H9 (cell line): ENCODE measurements around the gene NPHP4. TPM values are rescaled to one million over a fixed set of nuclear protein-coding genes. Genes with fewer than 3 reads are reported as not detected.

Source experiments
- DNase-seq: peaks from one replicate; pipeline ENCODE4 v3.0.0-alpha.2; 2017
- H2AFZ ChIP-seq: one replicate; pipeline ENCODE4 v1.6.1; 2013; ENCODE audit warnings: mild to moderate bottlenecking, low read length, control low read depth, moderate library complexity
- H2AK5ac ChIP-seq: 2 replicates; pipeline ENCODE4 v1.6.1; 2013; ENCODE audit warnings: low read length, control low read depth, mixed read lengths; ENCODE audit not compliant: insufficient read length
- H2BK120ac ChIP-seq: one replicate; pipeline ENCODE4 v1.6.1; 2013; ENCODE audit warnings: low read depth, mild to moderate bottlenecking, low read length, control low read depth, inconsistent platforms; ENCODE audit not compliant: poor library complexity, severe bottlenecking
- H2BK12ac ChIP-seq: 2 replicates; pipeline ENCODE4 v1.6.1; 2013; ENCODE audit warnings: low read length, control low read depth, mixed read lengths, low read depth; ENCODE audit not compliant: insufficient read length
- H2BK15ac ChIP-seq: 2 replicates; pipeline ENCODE4 v1.6.1; 2013; ENCODE audit warnings: low read depth, low read length, control low read depth
- H2BK20ac ChIP-seq: one replicate; pipeline ENCODE4 v1.6.1; 2013; ENCODE audit warnings: low read depth, mild to moderate bottlenecking, low read length, control low read depth, inconsistent platforms; ENCODE audit not compliant: poor library complexity, severe bottlenecking
- H2BK5ac ChIP-seq: 2 replicates; pipeline ENCODE4 v1.6.1; 2013; ENCODE audit warnings: low read length, control low read depth, mixed read lengths; ENCODE audit not compliant: insufficient read length
- H3K14ac ChIP-seq: 2 replicates; pipeline ENCODE4 v1.6.1; 2013; ENCODE audit warnings: low read length, control low read depth; ENCODE audit not compliant: insufficient read depth
- H3K18ac ChIP-seq: 2 replicates; pipeline ENCODE4 v1.6.1; 2013; ENCODE audit warnings: low read depth, mild to moderate bottlenecking, mixed read lengths, low read length, control low read depth; ENCODE audit not compliant: insufficient read length
- H3K23ac ChIP-seq: 2 replicates; pipeline ENCODE4 v1.6.1; 2013; ENCODE audit warnings: low read length, control low read depth, mixed read lengths, low read depth; ENCODE audit not compliant: insufficient read length
- H3K23me2 ChIP-seq: 2 replicates; pipeline ENCODE4 v1.6.1; 2013; ENCODE audit warnings: low read depth, mild to moderate bottlenecking, mixed read lengths, low read length, control low read depth; ENCODE audit not compliant: insufficient read length, poor library complexity, severe bottlenecking
- H3K27ac ChIP-seq: 2 replicates; pipeline ENCODE4 v1.5.1; 2013; ENCODE audit warnings: low read length, control low read depth, mixed read lengths, low read depth; ENCODE audit not compliant: insufficient read length
- H3K27me3 ChIP-seq: 2 replicates; pipeline ENCODE4 v1.6.1; 2013; ENCODE audit warnings: low read length, control low read depth, inconsistent platforms; ENCODE audit not compliant: insufficient read depth
- H3K4ac ChIP-seq: 2 replicates; pipeline ENCODE4 v1.6.1; 2013; ENCODE audit warnings: low read depth, mild to moderate bottlenecking, control low read depth, inconsistent platforms, low read length, moderate library complexity
- H3K4me1 ChIP-seq: 2 replicates; pipeline ENCODE4 v1.6.1; 2013; ENCODE audit warnings: low read length, control low read depth, inconsistent platforms; ENCODE audit not compliant: insufficient read depth
- H3K4me2 ChIP-seq: 2 replicates; pipeline ENCODE4 v1.6.1; 2013; ENCODE audit warnings: low read length, control low read depth, mixed read lengths; ENCODE audit not compliant: insufficient read length, insufficient read depth
- H3K56ac ChIP-seq: 2 replicates; pipeline ENCODE4 v1.6.1; 2013; ENCODE audit warnings: low read depth, mild to moderate bottlenecking, mixed read lengths, low read length, control low read depth; ENCODE audit not compliant: insufficient read length
- H3K79me1 ChIP-seq: 2 replicates; pipeline ENCODE4 v1.6.1; 2013; ENCODE audit warnings: low read depth, mild to moderate bottlenecking, moderate library complexity, low read length, control low read depth, inconsistent platforms; ENCODE audit not compliant: insufficient read depth, poor library complexity, severe bottlenecking
- H3K79me2 ChIP-seq: 2 replicates; pipeline ENCODE4 v1.6.1; 2013; ENCODE audit warnings: low read length, control low read depth, inconsistent platforms; ENCODE audit not compliant: insufficient read depth
- H3K9ac ChIP-seq: 2 replicates; pipeline ENCODE4 v1.6.1; 2013; ENCODE audit warnings: low read length, control low read depth, mixed read lengths; ENCODE audit not compliant: insufficient read length; ENCODE audit errors: extremely low read depth
- H3K9me3 ChIP-seq: one replicate; pipeline ENCODE4 v1.6.1; 2013; ENCODE audit warnings: low read depth, low read length, inconsistent platforms; ENCODE audit not compliant: control insufficient read depth
- H3T11ph ChIP-seq: one replicate; pipeline ENCODE4 v1.6.1; 2013; ENCODE audit warnings: mild to moderate bottlenecking, low read length, control low read depth, inconsistent platforms
- H4K20me1 ChIP-seq: one replicate; pipeline ENCODE4 v1.6.1; 2013; ENCODE audit not compliant: control insufficient read depth, insufficient read length, insufficient read depth
- H4K5ac ChIP-seq: 2 replicates; pipeline ENCODE4 v1.6.1; 2013; ENCODE audit warnings: low read depth, mild to moderate bottlenecking, mixed read lengths, low read length, control low read depth; ENCODE audit not compliant: insufficient read length
- H4K8ac ChIP-seq: replicated peaks from 2 replicates; pipeline ENCODE4 v1.6.1; 2013; ENCODE audit warnings: low read length, control low read depth, mixed read lengths, low read depth; ENCODE audit not compliant: insufficient read length
- H4K91ac ChIP-seq: 2 replicates; pipeline ENCODE4 v1.6.1; 2013; ENCODE audit warnings: low read depth, mild to moderate bottlenecking, moderate library complexity, mixed read lengths, low read length, control low read depth; ENCODE audit not compliant: insufficient read length
- H3K27ac Mint-ChIP-seq, 3 experiments: 2 replicates in 2 of 3; 3 replicates in 1 of 3; pipeline ENCODE4 v1.8.0; 2020 to 2021; ENCODE audit warnings: mixed read lengths in 3 of 3, mild to moderate bottlenecking in 1 of 3, moderate library complexity in 1 of 3
- H3K27me3 Mint-ChIP-seq: 2 replicates; pipeline ENCODE4 v1.8.0; 2021; ENCODE audit warnings: low read depth, mild to moderate bottlenecking, moderate library complexity, mixed read lengths
- H3K36me3 Mint-ChIP-seq, 3 experiments: 2 replicates in 2 of 3; 3 replicates in 1 of 3; pipeline ENCODE4 v1.8.0; 2020 to 2021; ENCODE audit warnings: low read depth in 3 of 3, mixed read lengths in 3 of 3; ENCODE audit not compliant: insufficient read depth in 1 of 3
- H3K4me1 Mint-ChIP-seq, 2 experiments: 2 replicates each; pipeline ENCODE4 v1.8.0; 2020; ENCODE audit warnings: mixed read lengths in 2 of 2
- H3K4me3 Mint-ChIP-seq, 2 experiments: 2 replicates in 1 of 2; 3 replicates in 1 of 2; pipeline ENCODE4 v1.8.0; 2020 to 2021; ENCODE audit warnings: mild to moderate bottlenecking in 2 of 2, mixed read lengths in 2 of 2, moderate library complexity in 1 of 2
- H3K9me3 Mint-ChIP-seq, 2 experiments: 2 replicates in 1 of 2; 3 replicates in 1 of 2; pipeline ENCODE4 v1.8.0; 2020; ENCODE audit warnings: mild to moderate bottlenecking in 2 of 2, mixed read lengths in 2 of 2, moderate library complexity in 1 of 2
- CTCF ChIP-seq: fragments of 200-600 bp; sonication (generic); conservative IDR thresholded peaks from 3 replicates; pipeline ENCODE4 v1.8.0; 2021; ENCODE audit warnings: antibody characterized with exemption, mild to moderate bottlenecking
- WGBS: extraction: QIAGEN DNeasy Blood & Tissue Kit; methylation state at CpG from one replicate; pipeline ENCODE4 v1.1.7; 2013; ENCODE audit warnings: missing lambda C conversion rate, low lambda C conversion rate, mixed read lengths; ENCODE audit not compliant: insufficient read length; ENCODE audit errors: extremely low coverage; 5-methylcytosine and 5-hydroxymethylcytosine counted together
- total RNA-seq: library from RNA; stranded (reverse); gene quantifications from 2 replicates; pipeline ENCODE4 v1.2.1, GENCODE V29; 2021

NPHP4 gene
- total RNA-seq, 1 experiment from 2014 or later, result 17.6 TPM

GRCh38 chr1:5877683-5878530 lies 114.3 kb downstream of the NPHP4 start:
- Histone ChIP-seq H3K14ac (no peak overlapping the region), H3K18ac (no peak overlapping the region)
- H3K27me3 Mint-ChIP-seq, result peaks cover 2% of the 10 kb centered on the region; the same call in 1 of the 2 replicates

More at GRCh38 chr1:5877683-5878530, 114.3 kb downstream of the NPHP4 start:
- Histone ChIP-seq H3K9me3 (no peaks in the 10 kb centered on the region), H4K20me1 (no peaks in the 10 kb centered on the region), H2AFZ (no peak overlapping the region), H3K9ac (no peak overlapping the region), H3K4me1 (no peaks in the 10 kb centered on the region), H3K79me1 (no peaks in the 10 kb centered on the region), H2BK120ac (no peak overlapping the region), H2BK20ac (no peak overlapping the region), H3K79me2 (no peaks in the 10 kb centered on the region), H4K5ac (no peak overlapping the region), H4K8ac (no peak overlapping the region), H3K56ac (no peak overlapping the region), H3K4me2 (no peak overlapping the region), H3K23ac (no peak overlapping the region), H3K23me2 (no peaks in the 10 kb centered on the region), H3K4ac (no peak overlapping the region), H2AK5ac (no peak overlapping the region), H2BK5ac (no peak overlapping the region), H4K91ac (no peak overlapping the region), H2BK15ac (no peak overlapping the region), H2BK12ac (no peak overlapping the region), H3T11ph (no peak overlapping the region), H3K27me3 (no peaks in the 10 kb centered on the region), H3K27ac (no peak overlapping the region)
- DNase-seq, result no peak
- no peak overlapping the region for H3K27ac Mint-ChIP-seq
- TF ChIP-seq CTCF, result no peak
- no peak overlapping the region for H3K4me3 Mint-ChIP-seq
- peaks cover 6% of the 10 kb centered on the region in 2 experiments; a peak in 4 of 5 replicates for H3K9me3 Mint-ChIP-seq
- H3K4me1 Mint-ChIP-seq, result peaks cover 0 to 5% of the 10 kb centered on the region in 2 experiments; a peak in 2 of 4 replicates
- peaks cover 30 to 50% (median 46%) of the 10 kb centered on the region in 3 experiments for H3K36me3 Mint-ChIP-seq
- WGBS, result no CpG with 5 or more reads among the region's 20 CpGs
